ENCODE results near the gene TRAPPC12. TPM values are rescaled to one million over a fixed set of nuclear protein-coding genes. Genes with fewer than 3 reads are reported as not detected.

TRAPPC12 gene
- total RNA-seq, 1 experiment from 2014 or later = 52.9 TPM

DNA sequence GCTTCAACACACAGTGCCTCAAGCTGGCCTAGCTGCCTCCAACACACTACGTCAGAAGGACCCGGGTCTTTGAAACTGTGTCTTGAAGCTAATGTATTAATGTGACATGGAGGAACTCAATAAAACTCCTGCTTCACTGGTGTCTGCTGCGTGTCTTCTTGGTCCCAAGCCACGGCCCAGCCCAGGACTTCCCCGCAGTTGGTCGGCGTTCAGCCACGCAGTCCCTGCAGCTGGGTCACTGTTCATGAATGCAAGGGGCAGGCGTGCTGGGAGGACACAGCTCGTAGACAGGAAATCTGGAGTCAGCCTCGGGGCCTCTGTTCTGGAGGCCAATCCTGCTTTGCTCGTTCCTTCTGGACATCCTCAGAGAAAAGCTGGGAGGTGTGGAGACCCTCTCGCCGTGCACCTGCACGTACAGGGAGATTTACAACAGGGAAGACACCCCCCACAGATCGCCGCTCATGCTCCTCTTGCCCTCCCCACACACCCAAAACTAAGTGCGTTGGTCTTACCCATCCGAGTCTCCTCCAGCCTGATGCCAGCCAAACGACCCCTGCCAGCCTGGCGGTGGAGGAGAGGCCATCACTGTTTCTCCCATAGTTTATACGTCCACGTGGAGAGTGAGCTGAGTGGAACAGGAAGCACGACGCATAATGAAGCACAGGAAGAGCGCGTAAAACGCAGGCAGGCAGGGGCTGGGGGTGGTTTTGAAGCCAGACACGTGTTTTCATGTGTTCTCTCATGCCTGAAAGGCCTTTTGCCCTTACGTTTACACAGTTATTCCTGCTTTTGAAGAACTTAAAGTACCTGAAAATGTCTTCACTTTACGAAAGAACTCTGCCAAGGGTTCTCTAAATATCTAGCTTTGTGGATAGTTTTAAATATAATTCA, 100.2 kb downstream of the TRAPPC12 start:
- Histone ChIP-seq H3K36me3 (peaks cover 5% of the 10 kb centered on the region), H3K9me3 (replicated peaks) (no peaks in the 10 kb centered on the region), H3K4me1 (peaks cover 8% of the 10 kb centered on the region), H3K4me3 (no peak overlapping the region), H3K27ac (no peak overlapping the region), H3K27me3 (no peaks in the 10 kb centered on the region)
- no peak for DNase-seq

DNA sequence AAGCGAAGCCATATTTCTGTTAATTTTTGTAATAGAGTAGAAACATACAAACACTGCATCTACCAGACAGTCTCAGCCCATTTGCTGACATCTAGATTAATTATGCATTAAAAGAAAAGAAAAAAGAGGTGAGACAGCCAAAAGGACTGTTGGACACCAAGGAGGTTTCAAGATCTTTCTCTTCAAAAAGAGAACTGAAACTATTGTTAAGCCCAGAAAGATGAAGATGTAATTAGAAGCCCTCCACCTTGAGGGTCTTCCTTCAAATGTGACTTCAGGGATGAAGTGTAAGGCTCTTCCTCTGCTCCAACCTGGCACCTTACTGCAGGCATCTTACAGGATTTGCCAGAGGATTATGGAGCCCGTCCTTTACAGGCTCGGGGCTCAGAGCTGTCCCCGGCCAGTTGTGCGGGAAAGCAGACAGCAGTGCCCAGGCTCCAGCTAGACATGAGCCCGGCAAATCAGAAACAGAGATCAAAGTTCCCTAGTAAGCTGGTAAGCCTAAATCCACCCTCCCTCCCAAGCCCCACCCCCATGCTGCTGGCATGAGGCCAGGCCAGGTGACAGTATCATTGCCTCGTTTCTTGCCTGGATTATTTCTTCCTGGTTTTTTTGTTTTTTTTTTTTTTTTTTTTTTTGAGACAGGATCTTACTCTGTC, 101.0 kb downstream of the TRAPPC12 start:
- H3K27ac ChIP-seq = no peak overlapping the region
- peaks cover 8% of the 10 kb centered on the region for H3K4me1 ChIP-seq
- H3K27me3 ChIP-seq = no peaks in the 10 kb centered on the region
- no peaks in the 10 kb centered on the region for H3K9me3 ChIP-seq (replicated peaks)
- H3K36me3 ChIP-seq = peaks cover 5% of the 10 kb centered on the region
- H3K4me3 ChIP-seq = no peak overlapping the region
- DNase-seq = no peak

DNA sequence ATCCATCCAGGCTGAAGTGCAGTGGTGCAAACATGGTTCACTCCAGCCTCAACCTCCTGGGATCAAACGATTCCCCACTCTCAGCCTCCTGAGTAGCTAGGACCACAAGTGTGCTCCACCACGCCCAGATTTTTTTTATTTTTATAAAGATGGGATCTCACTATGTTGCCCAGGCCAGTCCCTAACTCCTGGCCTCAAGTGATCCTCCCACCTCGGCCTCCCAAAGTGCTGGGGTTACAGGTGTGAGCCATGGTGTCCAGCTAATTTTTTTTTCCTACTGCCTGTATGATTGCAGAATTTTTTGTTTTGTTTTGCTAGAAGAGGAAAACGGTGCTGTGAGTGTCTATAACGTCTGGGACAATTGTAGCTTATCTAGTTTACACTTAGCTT, 101.5 kb downstream of the TRAPPC12 start:
- H3K36me3 ChIP-seq = peaks cover 5% of the 10 kb centered on the region
- H3K4me1 ChIP-seq = peaks cover 8% of the 10 kb centered on the region
- no peak overlapping the region for H3K4me3 ChIP-seq

DNA sequence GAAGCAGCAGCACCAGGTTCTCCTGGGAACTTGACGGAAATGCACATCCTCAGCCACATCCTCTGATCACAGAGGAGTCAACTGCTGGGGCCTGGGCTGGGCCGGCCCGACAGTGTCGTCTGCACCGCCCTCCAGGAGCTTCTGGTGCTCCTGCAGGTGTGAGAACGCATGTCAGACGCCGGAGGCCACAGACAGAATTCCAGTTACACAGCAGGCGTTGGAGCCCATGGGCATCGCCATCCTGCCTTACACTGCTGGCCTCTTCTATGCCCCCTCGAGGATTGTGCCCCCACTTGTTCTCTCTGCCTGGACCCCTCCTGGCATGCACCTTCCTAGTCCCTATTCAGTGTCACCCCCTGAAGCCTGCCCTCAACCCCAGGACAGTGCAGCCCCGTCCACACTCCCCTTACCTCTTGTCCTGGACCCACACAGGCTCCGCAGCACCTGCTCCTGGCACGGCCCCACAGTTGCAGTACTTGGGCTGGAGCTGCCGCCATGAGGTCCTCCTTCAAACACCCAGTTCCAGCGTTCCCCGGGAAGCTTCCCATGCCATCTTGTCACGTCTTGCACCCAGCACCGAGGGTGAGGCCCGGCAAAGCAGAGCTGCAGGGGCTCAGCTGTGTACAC, 102.4 kb downstream of the TRAPPC12 start:
- Histone ChIP-seq H3K4me3 (no peak overlapping the region), H3K27ac (no peak overlapping the region), H3K27me3 (no peaks in the 10 kb centered on the region), H3K4me1 (no peaks in the 10 kb centered on the region), H3K9me3 (replicated peaks) (no peaks in the 10 kb centered on the region), H3K36me3 (peaks cover 5% of the 10 kb centered on the region)
- DNase-seq = no peak

More for the DNA sequence above, 101.5 kb downstream of the TRAPPC12 start:
- Histone ChIP-seq H3K27ac (no peak overlapping the region), H3K9me3 (replicated peaks) (no peaks in the 10 kb centered on the region), H3K27me3 (no peaks in the 10 kb centered on the region)
- DNase-seq = no peak

DNA sequence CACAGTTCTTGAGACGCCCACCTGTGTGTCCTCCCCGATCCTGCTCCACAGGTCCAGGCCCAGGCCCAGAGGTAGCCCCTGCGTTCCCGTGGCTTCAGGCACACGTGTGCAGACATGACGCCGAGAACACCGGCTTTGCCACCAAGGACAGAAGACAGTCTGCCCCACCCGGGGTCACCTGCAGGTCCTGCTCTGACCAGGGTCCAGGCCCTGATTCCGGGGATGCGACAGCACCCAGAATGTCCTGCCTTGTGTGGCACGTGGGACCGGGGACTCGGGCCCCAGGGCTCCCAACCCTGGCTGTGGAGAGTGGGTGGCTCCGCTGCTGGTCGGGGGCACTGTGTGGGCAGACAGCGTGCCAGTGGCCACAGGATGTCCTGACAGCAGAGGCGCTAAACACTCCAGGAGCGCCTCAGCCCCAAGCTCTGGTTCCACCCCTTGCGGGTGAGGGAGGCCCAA, 102.9 kb downstream of the TRAPPC12 start:
- Histone ChIP-seq H3K4me1 (no peaks in the 10 kb centered on the region), H3K27ac (no peak overlapping the region), H3K9me3 (replicated peaks) (no peaks in the 10 kb centered on the region), H3K4me3 (no peak overlapping the region), H3K27me3 (no peaks in the 10 kb centered on the region), H3K36me3 (peaks cover 5% of the 10 kb centered on the region)
- DNase-seq = no peak

DNA sequence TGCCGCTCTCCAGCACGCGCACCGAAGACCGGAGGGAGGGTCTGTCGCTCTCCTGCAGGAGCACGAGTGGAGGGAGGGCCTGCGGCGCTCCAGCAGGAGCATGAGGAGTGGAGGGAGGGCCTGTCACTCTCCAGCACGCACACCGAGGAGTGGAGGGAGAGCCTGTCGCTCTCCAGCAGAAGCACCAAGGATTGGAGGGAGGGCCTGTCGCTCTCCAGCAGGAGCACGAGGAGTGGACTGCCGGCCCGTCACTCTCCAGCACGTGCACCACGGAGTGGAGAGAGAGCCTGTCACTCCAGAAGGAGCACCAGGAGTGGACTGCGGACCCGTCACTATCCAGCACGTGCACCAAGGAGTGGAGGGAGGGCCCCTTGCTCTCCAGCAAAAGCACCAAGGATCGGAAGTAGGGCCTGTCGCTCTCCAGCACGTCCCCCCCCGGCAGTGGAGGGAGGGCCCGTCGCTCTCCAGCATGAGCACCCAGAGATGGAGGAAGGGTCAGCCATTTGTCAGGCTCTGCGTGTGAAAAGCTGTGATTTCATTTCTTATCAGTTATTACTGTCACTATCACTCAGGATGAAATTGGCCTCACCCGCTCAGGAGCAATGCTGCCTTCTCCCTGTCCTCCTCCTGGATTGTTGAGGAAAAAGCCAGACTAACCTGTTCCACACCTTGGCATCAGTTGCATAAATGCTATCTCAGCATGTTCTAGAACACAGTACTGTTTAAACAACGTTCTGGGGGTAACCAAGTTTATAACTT, 103.9 kb downstream of the TRAPPC12 start:
- Histone ChIP-seq H3K27ac (no peak overlapping the region), H3K36me3 (no peaks in the 10 kb centered on the region; the same call in 1 of the 2 replicates), H3K4me1 (no peaks in the 10 kb centered on the region), H3K27me3 (no peaks in the 10 kb centered on the region), H3K9me3 (replicated peaks) (no peaks in the 10 kb centered on the region), H3K4me3 (no peak overlapping the region)
- DNase-seq = no peak

DNA sequence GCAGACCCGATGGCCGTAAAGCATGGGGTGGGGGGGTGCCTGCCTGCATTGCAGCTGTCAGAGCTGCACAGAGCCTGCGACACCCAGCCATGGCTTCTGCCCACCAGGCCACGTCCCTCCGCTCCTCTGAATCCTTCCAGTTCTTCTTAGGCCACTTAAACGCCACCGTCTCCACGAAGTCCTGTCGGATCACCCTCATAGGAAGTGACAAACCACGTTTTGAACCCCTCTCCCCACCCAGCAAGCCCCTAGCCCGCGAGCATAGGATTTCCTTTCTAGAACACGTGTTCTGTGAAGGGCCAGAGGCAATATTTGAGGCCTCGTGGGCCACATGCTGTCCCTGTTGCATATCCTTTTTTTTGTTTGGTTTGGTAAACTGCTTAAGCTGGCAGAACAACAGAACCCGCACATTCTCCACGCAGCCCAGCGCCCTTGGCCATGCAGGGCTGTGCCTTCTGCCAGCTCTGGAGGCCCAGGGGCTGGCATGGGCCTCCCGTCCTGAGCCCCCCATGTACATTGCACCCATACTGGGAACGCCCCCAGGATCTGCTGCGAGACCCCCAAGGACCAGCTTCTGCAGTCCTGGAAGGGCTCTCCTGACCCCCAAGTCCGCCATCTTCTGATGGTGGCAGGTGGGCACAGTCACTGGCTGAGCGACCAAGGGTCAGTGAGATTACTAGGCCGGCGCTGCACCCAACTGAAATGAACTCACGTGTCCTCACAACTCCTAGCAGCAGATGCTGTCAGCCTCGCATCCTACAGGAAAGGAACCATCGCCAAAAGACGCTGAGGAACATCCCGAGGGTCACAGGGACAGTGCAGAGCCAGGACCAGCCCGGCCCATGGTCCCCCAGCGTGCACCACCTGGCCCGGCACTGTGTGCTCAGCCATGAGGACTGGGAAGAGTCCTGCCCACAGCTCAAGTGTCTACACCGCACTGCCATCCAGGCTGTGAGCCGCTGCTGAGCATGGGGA, 104.8 kb downstream of the TRAPPC12 start:
- H3K27ac ChIP-seq = no peak overlapping the region
- H3K36me3 ChIP-seq = no peaks in the 10 kb centered on the region
- no peaks in the 10 kb centered on the region for H3K27me3 ChIP-seq
- DNase-seq = no peak
- H3K4me1 ChIP-seq = no peaks in the 10 kb centered on the region
- H3K9me3 ChIP-seq (replicated peaks) = no peaks in the 10 kb centered on the region
- H3K4me3 ChIP-seq = no peak overlapping the region

DNA sequence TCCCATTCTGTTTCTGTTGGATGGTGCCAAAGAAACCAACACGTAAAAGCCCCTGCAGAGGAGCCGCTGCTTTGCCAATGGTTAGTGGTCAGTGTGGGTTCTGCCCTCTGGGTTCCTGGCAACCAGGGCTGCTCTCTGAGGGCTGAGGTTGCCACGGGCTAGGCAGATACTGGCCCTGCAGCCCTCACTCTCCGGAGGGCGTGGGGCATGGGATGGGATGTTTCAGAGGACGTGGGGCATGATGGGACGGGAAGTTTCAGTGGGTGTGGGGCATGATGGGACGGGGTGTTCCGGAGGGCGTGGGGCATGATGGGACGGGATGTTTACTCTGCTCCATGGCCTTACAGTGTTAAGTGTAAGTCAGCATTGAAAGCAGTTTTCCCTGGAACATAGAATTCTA, 105.7 kb downstream of the TRAPPC12 start:
- no peaks in the 10 kb centered on the region for H3K27me3 ChIP-seq
- no peak overlapping the region for H3K4me3 ChIP-seq
- H3K36me3 ChIP-seq = no peaks in the 10 kb centered on the region
- no peak overlapping the region for H3K27ac ChIP-seq
- H3K4me1 ChIP-seq = no peaks in the 10 kb centered on the region
- DNase-seq = no peak
- no peaks in the 10 kb centered on the region for H3K9me3 ChIP-seq (replicated peaks)

DNA sequence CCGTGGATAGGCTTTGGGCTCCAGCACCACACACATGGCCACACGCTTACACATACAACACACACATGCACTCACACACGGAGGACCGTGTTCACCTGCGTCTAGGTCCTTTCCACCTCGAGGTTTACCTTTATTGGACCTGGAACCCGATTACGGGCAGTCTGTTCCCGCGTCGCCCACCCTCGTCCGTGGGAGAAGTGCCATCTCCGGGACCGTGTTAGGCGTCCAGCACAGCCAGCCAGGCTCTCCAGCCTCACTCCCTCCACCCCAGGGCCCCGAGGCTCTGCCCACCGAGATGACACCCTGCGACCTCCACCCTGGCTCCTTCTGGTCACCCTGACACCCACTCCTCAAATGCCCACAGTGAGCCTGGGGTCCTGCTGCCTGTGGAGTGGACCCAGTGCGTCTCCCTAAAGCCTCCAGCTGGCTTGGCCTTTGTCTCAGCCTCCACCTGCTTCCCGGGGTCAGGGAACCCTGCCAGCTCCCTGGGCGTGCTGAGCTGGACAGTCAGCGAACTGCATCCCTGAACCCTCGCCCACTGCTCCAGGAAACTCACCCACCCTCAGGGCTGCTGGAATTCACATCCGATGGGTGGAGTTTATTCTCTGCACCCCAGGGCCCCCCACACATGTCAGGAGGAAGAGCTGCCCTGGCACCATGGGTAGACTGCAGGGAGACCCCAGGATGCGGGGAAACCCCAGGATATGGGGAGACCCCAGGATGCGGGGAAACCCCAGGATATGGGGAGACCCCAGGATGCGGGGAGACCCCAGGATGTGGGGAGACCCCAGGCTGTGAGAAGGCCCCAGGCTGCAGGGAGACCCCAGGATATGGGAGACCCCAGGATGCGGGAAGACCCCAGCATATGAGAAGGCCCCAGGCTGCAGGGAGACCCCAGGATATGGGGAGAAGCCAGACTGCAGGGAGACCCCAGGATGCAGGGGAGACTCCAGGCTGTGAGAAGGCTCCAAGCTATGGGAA, 106.8 kb downstream of the TRAPPC12 start:
- Histone ChIP-seq H3K27me3 (no peaks in the 10 kb centered on the region), H3K4me3 (no peak overlapping the region), H3K36me3 (no peaks in the 10 kb centered on the region), H3K27ac (no peak overlapping the region), H3K4me1 (no peaks in the 10 kb centered on the region), H3K9me3 (replicated peaks) (no peaks in the 10 kb centered on the region)
- no peak for DNase-seq

DNA sequence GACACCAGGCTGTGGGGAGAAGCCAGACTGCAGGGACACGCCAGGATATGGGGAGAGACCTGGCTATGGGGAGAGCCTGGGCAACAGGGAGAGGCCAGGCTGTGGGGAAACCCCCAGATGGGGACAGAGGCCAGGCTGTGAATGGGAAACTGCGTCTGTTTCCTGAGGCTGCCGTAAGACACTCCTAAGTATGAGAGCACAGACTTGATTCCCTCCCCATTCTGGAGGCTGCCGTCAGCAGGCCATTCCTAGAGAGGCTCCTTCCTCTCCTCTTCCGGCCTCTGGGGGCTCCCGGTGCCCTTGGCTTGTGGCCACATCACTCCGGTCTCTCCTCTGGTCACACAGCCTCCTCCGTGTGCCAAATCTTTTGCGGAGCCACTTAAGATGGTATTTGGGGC, 107.5 kb downstream of the TRAPPC12 start:
- H3K4me1 ChIP-seq = no peaks in the 10 kb centered on the region
- H3K27ac ChIP-seq = no peak overlapping the region
- H3K27me3 ChIP-seq = no peaks in the 10 kb centered on the region
- no peaks in the 10 kb centered on the region for H3K36me3 ChIP-seq
- DNase-seq = no peak
- H3K4me3 ChIP-seq = no peak overlapping the region
- no peaks in the 10 kb centered on the region for H3K9me3 ChIP-seq (replicated peaks)

DNA sequence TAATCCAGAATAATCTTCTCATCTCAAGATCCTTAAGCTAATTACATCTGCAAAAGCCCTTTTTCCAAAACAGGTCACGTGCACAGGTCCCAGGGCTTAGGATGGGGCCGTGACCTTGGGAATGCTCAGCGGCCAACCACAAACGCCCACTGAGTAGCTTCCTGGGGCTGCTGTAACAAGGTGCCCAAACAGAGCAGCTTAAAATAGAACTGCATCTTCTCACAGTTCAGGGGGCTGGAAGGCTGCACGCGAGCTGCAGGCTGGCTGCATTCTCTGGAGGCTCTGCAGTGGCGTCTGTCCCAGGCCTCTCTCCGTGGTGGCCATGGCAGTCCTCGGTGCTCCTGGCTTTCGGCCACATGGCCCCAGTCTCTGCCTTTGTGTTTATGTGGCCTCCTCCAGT, 107.9 kb downstream of the TRAPPC12 start:
- Histone ChIP-seq H3K4me1 (no peaks in the 10 kb centered on the region), H3K4me3 (no peak overlapping the region), H3K9me3 (replicated peaks) (no peaks in the 10 kb centered on the region), H3K36me3 (no peaks in the 10 kb centered on the region), H3K27me3 (no peaks in the 10 kb centered on the region), H3K27ac (no peak overlapping the region)
- DNase-seq = no peak

DNA sequence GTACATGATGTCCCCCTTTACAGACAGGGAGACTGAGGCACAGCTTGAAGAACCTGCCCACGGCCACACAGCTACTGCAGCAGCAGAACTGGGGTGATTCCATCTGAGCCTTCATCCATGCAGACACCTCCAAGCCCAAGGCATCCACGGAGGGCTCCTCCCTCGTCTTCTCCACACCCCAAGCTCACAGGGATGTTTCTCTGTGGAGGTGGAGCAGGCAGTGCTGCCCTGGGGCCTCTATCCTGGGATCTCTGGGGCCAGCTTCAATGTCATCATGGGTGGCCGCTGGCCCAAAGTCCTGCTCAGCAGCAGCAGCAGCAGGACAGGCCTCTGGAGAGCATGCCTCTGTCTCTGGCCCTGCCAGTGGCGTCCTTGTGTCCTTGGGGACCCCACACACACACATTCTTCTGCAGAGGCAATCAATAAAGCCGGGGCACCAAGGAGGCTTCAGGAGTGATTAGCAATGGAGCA, 108.6 kb downstream of the TRAPPC12 start:
- no peak for DNase-seq
- Histone ChIP-seq H3K27me3 (no peaks in the 10 kb centered on the region), H3K4me3 (no peak overlapping the region), H3K27ac (no peak overlapping the region), H3K9me3 (replicated peaks) (no peaks in the 10 kb centered on the region), H3K36me3 (no peaks in the 10 kb centered on the region), H3K4me1 (no peaks in the 10 kb centered on the region)
